ENCODE results near the gene CIC. TPM values are rescaled to one million over a fixed set of nuclear protein-coding genes. Genes with fewer than 3 reads are reported as not detected.

Gene CIC
- 31.4 TPM for total RNA-seq

DNA sequence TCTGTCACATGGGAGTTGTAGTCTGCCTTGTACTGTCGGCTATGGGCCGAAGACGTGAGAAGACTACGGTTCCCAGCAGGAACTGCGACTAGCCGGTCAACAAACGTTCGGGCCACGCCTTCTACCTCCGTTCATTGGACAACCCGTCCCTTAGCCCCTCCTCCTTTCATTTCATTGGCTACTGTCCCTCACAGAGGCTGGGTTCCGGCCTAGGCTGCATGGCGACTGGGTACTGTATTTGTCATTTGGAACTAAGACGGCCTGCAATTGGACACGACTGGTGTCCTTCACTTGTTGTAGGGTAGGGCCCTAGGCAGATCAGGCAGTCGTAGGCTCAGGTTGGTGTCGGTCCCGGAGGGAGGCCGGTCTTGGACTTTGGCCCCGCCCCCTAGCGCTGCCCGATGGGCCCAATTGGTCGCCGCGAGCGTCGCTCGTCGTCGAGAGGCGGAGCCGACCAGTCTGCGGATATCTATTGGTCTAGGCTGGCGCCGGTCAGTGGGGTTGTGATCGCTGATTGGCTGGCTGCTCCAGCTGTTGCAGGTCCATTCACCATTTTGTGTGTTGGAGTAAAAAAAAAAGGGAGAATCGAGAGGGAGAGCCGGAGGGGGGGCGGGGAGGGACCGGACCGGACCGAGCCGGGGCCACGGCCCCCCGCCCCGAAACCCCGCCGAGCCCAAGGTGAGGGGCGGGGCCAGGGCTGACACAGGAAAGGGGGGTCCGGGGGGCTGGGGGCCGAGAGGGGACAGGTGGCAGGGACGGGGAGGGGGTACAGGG is at the start of gene CIC:
TSS of gene CIC (plus strand) at position 549 of the 774 bp plus-strand sequence. CDS start 2,532 bp downstream, outside the sequence.
- ATAC-seq: peak; percentile 89

- ATAC-seq: peak; percentile 87
Measured at GRCh38 chr19:42219812-42220750, 49.0 kb upstream of the CIC start, which contains the start of gene ZNF526. Gene ZNF526, plus strand, starts transcription at chr19:42220312. Its CDS starts 4,092 bp downstream, at chr19:42224404.

GRCh38 chr19:42220751-42221097 is 48.3 kb upstream of the CIC start:
- no peak for ATAC-seq

DNA sequence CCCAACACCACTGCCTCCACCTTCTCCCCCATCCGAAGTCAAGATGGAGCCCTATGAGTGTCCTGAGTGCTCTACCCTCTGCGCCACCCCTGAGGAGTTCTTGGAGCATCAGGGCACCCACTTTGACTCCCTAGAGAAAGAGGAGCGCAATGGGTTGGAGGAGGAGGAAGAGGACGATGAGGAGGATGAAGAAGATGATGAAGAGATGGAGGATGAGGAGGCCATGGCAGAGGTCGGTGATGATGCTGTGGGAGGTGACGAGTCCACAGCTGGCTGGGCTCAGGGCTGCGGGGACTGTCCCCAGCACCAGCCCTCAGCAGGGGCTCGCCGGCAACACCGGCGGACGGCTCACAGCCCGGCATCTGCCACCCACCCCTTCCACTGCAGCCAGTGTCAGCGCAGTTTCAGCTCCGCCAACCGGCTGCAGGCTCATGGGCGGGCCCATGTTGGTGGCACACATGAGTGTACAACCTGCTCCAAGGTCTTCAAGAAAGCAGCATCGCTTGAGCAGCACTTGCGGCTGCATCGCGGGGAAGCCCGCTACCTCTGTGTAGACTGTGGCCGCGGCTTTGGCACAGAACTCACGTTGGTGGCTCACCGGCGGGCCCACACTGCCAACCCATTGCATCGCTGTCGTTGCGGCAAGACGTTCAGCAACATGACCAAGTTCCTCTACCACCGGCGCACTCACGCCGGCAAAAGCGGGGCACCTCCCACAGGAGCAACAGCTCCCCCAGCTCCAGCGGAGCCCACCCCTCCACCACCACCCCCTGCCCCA is 43.9 kb upstream of the CIC start:
- no peak for ATAC-seq

GRCh38 chr19:42225718-42226292 is 43.2 kb upstream of the CIC start:
- ATAC-seq: no peak

- ATAC-seq: no peak
Measured at GRCh38 chr19:42226886-42227285, 42.2 kb upstream of the CIC start.

- ATAC-seq: no peak
Measured at GRCh38 chr19:42228641-42229040, 40.4 kb upstream of the CIC start.

- ATAC-seq: no peak
Measured at GRCh38 chr19:42229301-42229854, 39.7 kb upstream of the CIC start.

DNA sequence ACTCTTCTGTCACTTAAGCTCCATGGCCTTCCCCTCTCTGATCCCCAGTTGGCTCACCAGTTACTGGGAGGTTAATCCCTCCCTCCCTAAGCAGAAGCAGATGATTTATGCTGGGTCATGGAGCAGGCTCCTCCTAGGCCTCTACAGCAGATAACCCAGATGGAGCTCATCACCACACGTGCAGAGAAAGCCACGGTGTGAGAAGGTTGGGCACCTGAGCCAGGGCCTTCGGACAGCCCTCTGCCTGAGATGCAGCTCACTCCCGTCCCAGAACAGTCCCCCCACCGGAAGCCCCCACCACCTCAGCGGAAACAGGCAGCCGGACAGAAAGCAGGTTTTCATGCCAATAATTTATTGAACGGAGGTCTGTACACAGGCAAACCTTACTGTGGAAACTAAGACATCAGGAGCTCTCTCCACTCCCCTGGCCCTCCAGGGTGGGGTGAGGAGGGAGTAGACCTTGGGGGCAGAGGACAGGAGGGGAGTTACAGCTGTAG is 39.1 kb upstream of the CIC start:
- ATAC-seq: no peak

DNA sequence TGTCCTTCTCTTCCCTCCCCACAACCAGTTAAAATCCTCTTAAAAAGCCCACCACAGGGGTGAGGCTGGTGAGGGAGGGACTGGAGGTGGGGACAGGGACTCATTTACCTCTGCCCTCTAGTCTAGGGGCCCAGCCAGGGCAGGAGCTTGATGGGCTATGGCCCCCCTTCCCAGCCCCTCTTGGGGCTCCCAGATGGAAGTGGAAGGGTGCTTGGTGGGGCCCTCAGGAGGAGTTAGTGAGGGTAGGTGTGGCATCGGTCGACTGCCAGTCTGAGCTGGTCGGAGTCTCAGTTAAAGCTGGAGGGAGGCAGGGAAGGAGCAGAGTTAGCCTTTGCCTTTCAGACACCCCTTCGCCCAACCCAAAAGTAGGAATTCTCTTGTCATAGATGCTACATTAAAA is 38.5 kb upstream of the CIC start:
- no peak for ATAC-seq

DNA sequence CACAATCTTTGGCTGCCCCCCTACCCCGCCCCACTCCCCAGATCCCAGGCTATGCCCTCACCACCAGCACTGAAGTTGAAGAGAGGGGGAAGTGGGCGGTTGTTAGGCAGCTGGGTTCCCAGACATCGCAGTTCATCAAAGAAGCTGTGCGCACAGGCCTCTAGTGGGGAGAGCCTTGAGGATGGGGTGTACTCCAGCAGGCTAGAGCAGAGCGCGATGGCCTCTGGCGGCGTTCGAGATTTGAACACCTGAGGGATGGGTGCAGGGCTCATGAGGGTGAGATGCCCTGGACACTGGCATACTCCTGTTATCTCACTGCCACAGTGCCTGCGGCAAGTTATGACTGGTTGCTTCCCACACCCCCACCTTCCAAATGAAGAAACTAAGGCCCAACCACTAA is 36.6 kb upstream of the CIC start:
- ATAC-seq: no peak

DNA sequence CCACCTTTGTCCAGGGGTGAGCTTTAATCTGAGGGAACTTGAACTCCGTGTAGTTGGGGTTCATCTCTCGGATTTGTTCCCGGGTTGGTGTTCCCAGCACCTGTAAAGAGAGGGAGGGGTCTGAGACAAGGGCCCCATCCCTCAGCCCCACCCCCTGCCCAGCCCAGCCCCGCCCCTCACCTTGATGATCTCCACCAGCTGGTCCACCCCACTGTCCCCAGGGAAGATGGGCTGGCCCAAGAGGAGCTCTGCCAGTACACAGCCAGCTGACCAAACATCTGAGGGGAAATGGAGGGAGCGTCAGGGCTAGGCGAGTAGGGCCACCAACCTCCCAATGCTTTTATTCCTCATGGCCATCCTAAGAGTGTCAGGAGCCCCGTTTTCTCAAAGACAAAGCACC is 35.9 kb upstream of the CIC start:
- ATAC-seq: no peak

GRCh38 chr19:42233678-42234292 is 35.3 kb upstream of the CIC start:
- no peak for ATAC-seq

- ATAC-seq: no peak
Measured at GRCh38 chr19:42234364-42234763, 34.7 kb upstream of the CIC start.

DNA sequence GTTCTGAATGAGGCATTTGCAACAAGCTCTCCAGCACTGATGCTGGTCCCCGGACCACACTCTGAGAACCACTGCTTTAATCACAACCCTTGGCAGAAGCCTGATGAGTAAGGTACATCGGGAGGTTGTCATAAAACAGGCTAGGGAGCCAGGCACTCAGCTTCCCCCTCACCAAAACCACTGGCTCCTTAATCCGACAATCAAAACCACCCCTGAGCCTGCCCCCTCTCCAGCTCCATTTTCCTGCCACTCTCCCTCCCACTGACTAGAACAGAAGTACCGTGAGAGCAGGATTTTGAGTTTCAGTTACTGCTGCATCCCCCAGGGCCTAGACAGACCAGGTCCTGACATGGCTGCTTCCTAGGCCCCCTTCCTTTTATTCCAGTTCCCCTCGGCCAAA is 33.9 kb upstream of the CIC start:
- ATAC-seq: no peak

- ATAC-seq: no peak
Measured at GRCh38 chr19:42239544-42240220, 29.4 kb upstream of the CIC start.

DNA sequence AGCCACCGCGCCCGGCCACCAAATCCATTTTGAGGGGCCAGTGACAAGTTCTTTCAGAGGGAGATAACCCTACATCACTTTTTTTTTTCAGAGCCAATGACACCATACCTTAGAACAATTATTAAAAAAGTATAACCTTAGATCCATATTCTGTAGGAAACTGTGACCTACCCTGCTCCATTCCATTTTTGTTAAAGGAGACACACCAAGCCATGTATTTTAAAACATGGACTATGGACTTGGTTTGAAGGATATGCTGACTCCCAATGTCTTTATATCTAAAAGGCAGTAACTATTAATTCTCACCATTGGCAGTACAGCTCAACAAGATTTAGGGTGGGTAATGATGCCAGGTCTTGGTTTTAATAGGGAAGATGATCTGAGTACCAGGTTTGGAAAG is 27.8 kb upstream of the CIC start:
- no peak for ATAC-seq

- no peak for ATAC-seq
Measured at GRCh38 chr19:42242069-42242511, 27.0 kb upstream of the CIC start.

GRCh38 chr19:42242512-42243409 is 26.3 kb upstream of the CIC start, which contains the start of gene GSK3A:
Gene GSK3A, minus strand, starts transcription at chr19:42242602. Its CDS starts 137 bp downstream, at chr19:42242465.
- peak; percentile 87 for ATAC-seq

Data from esophagus mucosa (tissue), 1 donor.